ENCODE data around the gene IL34. TPM values are rescaled to one million over a fixed set of nuclear protein-coding genes. Genes with fewer than 3 reads are reported as not detected.

IL34 gene
- total and polyA plus RNA-seq, 2 donors from 2014 or later, result 5.9 to 7.4 TPM

GRCh38 chr16:70687102-70687511 lies 40.7 kb downstream of the IL34 start:
- no peak for TF ChIP-seq CTCF (IDR thresholded peaks at IDR 0.05; ENCODE audit: borderline replicate concordance, extremely low read depth, insufficient read depth)
- no peak overlapping the region for H3K4me3 ChIP-seq (ENCODE audit: low read length in 3 of 3)
- H3K27ac ChIP-seq (ENCODE audit: low read depth in 2 of 2, low read length in 2 of 2), result no peak overlapping the region
- intact Hi-C loops (cut with DNase I), result no loop called here
- no peaks in the 10 kb centered on the region for H3K9me3 ChIP-seq (ENCODE audit: control insufficient read depth in 2 of 3, insufficient read depth in 1 of 3, low read length in 3 of 3)
- peak overlapping the region in 2 of 3 donors; percentile 31 to 61 for H3K9ac ChIP-seq (ENCODE audit: low read length in 3 of 3)
- H3K4me1 ChIP-seq (ENCODE audit: control insufficient read depth in 2 of 3, insufficient read depth in 2 of 3, low read depth in 1 of 3, low read length in 3 of 3), result peaks cover 0 to 68% (median 14%) of the 10 kb centered on the region in 3 donors
- no peaks in the 10 kb centered on the region for H3K27me3 ChIP-seq (ENCODE audit: control insufficient read depth, insufficient read depth, low read length)
- FAIRE-seq (no peak), DNase-seq (peak in 3 of 5 donors; percentile 55 to 63 (median 56))
- H3K36me3 ChIP-seq (ENCODE audit: control insufficient read depth in 2 of 3, insufficient read depth in 3 of 3, low read length in 3 of 3), result no peaks in the 10 kb centered on the region

GRCh38 chr16:70687671-70688245 lies 41.4 kb downstream of the IL34 start:
- DNase-seq (peak in 2 of 5 donors; percentile 62 to 80), FAIRE-seq (no peak)
- H3K27me3 ChIP-seq (ENCODE audit: control insufficient read depth, insufficient read depth, low read length), result no peaks in the 10 kb centered on the region
- intact Hi-C loops (cut with DNase I), result no loop called here
- H3K9ac ChIP-seq (ENCODE audit: low read length in 3 of 3), result no peak overlapping the region
- no peak overlapping the region for H3K4me3 ChIP-seq (ENCODE audit: low read length in 3 of 3)
- no peaks in the 10 kb centered on the region for H3K36me3 ChIP-seq (ENCODE audit: control insufficient read depth in 2 of 3, insufficient read depth in 3 of 3, low read length in 3 of 3)
- TF ChIP-seq CTCF (IDR thresholded peaks at IDR 0.05; ENCODE audit: borderline replicate concordance, extremely low read depth, insufficient read depth), result no peak
- peaks cover 0 to 68% (median 14%) of the 10 kb centered on the region in 3 donors for H3K4me1 ChIP-seq (ENCODE audit: control insufficient read depth in 2 of 3, insufficient read depth in 2 of 3, low read depth in 1 of 3, low read length in 3 of 3)
- H3K27ac ChIP-seq (ENCODE audit: low read depth in 2 of 2, low read length in 2 of 2), result peak overlapping the region; percentile 43 to 73
- no peaks in the 10 kb centered on the region for H3K9me3 ChIP-seq (ENCODE audit: control insufficient read depth in 2 of 3, insufficient read depth in 1 of 3, low read length in 3 of 3)

GRCh38 chr16:70688246-70688742 lies 41.9 kb downstream of the IL34 start:
- no peak for FAIRE-seq
- no peak for TF ChIP-seq CTCF (IDR thresholded peaks at IDR 0.05; ENCODE audit: borderline replicate concordance, extremely low read depth, insufficient read depth)
- Histone ChIP-seq H3K9ac (ENCODE audit: low read length in 3 of 3) (no peak overlapping the region), H3K27ac (ENCODE audit: low read depth in 2 of 2, low read length in 2 of 2) (peak overlapping the region; percentile 43 to 73), H3K27me3 (ENCODE audit: control insufficient read depth, insufficient read depth, low read length) (no peaks in the 10 kb centered on the region), H3K36me3 (ENCODE audit: control insufficient read depth in 2 of 3, insufficient read depth in 3 of 3, low read length in 3 of 3) (no peaks in the 10 kb centered on the region), H3K4me1 (ENCODE audit: control insufficient read depth in 2 of 3, insufficient read depth in 2 of 3, low read depth in 1 of 3, low read length in 3 of 3) (peaks cover 0 to 67% (median 14%) of the 10 kb centered on the region in 3 donors), H3K9me3 (ENCODE audit: control insufficient read depth in 2 of 3, insufficient read depth in 1 of 3, low read length in 3 of 3) (no peaks in the 10 kb centered on the region), H3K4me3 (ENCODE audit: low read length in 3 of 3) (no peak overlapping the region)
- DNase-seq, result peak in 3 of 5 donors; percentile 53 to 86 (median 54)
- intact Hi-C loops (cut with DNase I), result no loop called here

Measured in kidney (tissue), 14 donors.